Tibial artery (tissue), 4 donors: ENCODE results near the gene OLIG1.

Experiments
- DNase-seq, 2 donors: peaks; one replicate each; pipeline ENCODE4 v3.0.0-alpha.2; 2019
- H3K27ac ChIP-seq, 2 donors: fragments of 200-600 bp; sonication (generic) in 1 of 2; 1 replicate in 1 of 2; 2 replicates in 1 of 2; pipeline ENCODE4 v1.5.1; 2018 to 2019; ENCODE audit warnings: mild to moderate bottlenecking in 1 of 2
- H3K27me3 ChIP-seq, 2 donors: fragments of 200-600 bp; sonication (generic) in 1 of 2; one replicate each; pipeline versions ENCODE4 v1.5.1 to v1.6.0; 2016 to 2019
- H3K36me3 ChIP-seq, 3 donors: fragments of 200-600 bp; sonication (generic) in 2 of 3; one replicate each; pipeline ENCODE4 v1.5.1; 2016 to 2019; ENCODE audit warnings: mild to moderate bottlenecking in 2 of 3
- H3K4me1 ChIP-seq, 4 donors: fragments of 200-600 bp; sonication (generic) in 2 of 4; 1 replicate in 3 of 4; 2 replicates in 1 of 4; pipeline ENCODE4 v1.5.1; 2016 to 2019
- H3K4me3 ChIP-seq, 2 donors: fragments of 200-600 bp; sonication (generic) in 1 of 2; 1 replicate in 1 of 2; 2 replicates in 1 of 2; pipeline ENCODE4 v1.5.1; 2018 to 2019; ENCODE audit warnings: mild to moderate bottlenecking in 2 of 2
- H3K9me3 ChIP-seq, 3 donors: fragments of 200-600 bp; sonication (generic) in 1 of 3; one replicate each; pipeline ENCODE4 v1.5.1; 2016 to 2019
- intact Hi-C: fragments of 100-400 bp; cut with DNase I; formaldehyde crosslinking; loops from one replicate; pipeline ENCODE4 v1.15.0; 2023; ENCODE audit warnings: low total_unique reads
- TF ChIP-seq, protein P1 (sequence below), 2 experiments: fragments of 200-600 bp in 1 of 2; fragments of 450-650 bp in 1 of 2; IDR thresholded peaks; one replicate each; pipeline ENCODE4 v1.5.1; 2017 to 2019; ENCODE audit warnings: antibody characterized with exemption in 2 of 2, mild to moderate bottlenecking in 1 of 2, moderate library complexity in 1 of 2

OLIG1 gene

DNA sequence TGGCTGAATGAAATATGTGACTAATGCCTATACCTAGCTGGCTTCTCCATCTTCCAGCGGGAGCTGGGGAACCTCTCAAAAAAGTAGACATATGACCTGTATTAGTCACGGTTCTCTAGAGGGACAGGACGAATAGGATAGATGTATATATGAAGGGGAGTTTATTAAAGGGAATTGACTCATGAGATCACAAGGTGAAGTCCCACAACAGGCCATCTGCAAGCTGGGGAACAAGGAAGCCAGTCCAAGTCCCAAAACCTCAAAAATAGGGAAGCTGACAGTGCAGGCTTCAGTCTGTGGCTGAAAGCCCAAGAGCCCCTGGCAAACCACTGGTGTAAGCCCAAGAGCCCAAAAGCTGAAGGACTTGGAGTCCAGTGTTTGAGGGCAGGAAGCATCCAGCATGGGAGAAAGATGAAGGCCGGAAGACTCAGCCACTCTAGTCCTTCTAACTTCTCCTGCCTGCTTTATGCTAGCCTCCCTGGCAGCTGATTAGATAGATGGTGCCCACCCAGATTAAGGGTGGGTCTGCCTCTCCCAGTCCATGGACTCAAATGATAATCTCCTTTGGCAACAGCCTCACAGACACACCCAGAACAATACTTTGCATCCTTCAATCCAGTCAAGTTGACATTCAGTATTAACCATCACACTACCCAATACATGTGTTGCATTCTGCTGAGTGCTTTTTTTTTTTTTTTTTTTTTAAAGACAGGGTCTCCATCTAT lies 19.6 kb downstream of the OLIG1 start:
- TF ChIP-seq, protein P1, sequence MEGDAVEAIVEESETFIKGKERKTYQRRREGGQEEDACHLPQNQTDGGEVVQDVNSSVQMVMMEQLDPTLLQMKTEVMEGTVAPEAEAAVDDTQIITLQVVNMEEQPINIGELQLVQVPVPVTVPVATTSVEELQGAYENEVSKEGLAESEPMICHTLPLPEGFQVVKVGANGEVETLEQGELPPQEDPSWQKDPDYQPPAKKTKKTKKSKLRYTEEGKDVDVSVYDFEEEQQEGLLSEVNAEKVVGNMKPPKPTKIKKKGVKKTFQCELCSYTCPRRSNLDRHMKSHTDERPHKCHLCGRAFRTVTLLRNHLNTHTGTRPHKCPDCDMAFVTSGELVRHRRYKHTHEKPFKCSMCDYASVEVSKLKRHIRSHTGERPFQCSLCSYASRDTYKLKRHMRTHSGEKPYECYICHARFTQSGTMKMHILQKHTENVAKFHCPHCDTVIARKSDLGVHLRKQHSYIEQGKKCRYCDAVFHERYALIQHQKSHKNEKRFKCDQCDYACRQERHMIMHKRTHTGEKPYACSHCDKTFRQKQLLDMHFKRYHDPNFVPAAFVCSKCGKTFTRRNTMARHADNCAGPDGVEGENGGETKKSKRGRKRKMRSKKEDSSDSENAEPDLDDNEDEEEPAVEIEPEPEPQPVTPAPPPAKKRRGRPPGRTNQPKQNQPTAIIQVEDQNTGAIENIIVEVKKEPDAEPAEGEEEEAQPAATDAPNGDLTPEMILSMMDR (IDR thresholded peaks at IDR 0.05), result no peak
- Histone ChIP-seq H3K4me3 (no peak overlapping the region), H3K27ac (no peak overlapping the region), H3K27me3 (peaks cover 0 to 8% of the 10 kb centered on the region in 2 donors), H3K36me3 (no peaks in the 10 kb centered on the region), H3K9me3 (no peaks in the 10 kb centered on the region), H3K4me1 (peaks cover 0 to 14% (median 2%) of the 10 kb centered on the region in 4 donors)
- intact Hi-C loops, result no loop called here
- peak in 1 of 2 donors; percentile 52 for DNase-seq

DNA sequence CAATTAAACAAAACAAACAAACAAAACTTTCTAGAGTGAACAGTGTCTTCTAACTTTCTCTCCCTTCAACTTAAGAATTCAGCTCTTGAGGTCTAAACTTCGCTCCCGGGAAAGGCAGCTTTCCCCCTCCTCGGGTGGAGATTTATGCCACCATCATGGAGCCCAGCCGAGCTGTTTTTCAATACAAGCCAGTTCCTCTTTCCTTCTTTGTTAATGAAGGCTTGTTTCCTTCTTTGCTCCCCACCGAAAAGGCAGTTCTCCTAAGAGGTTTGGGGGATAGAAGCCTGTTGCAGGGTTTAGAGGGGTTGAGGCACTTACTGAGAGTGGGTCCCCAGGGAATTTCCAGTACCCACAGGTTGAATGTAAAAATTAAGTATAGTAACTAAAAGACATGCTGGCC lies 26.5 kb downstream of the OLIG1 start:
- no peaks in the 10 kb centered on the region for H3K36me3 ChIP-seq
- no peak overlapping the region for H3K4me3 ChIP-seq
- H3K27me3 ChIP-seq, result peaks cover 0 to 21% of the 10 kb centered on the region in 2 donors
- TF ChIP-seq, protein P1 (IDR thresholded peaks at IDR 0.05), result no peak
- no peaks in the 10 kb centered on the region for H3K9me3 ChIP-seq
- intact Hi-C loops, result no loop called here
- DNase-seq, result no peak
- no peaks in the 10 kb centered on the region for H3K4me1 ChIP-seq
- no peak overlapping the region for H3K27ac ChIP-seq

- no peaks in the 10 kb centered on the region for H3K9me3 ChIP-seq
- H3K27me3 ChIP-seq, result peaks cover 0 to 37% of the 10 kb centered on the region in 2 donors
- no peak overlapping the region for H3K27ac ChIP-seq
- no peak overlapping the region for H3K4me3 ChIP-seq
- intact Hi-C loops, result no loop called here
- H3K36me3 ChIP-seq, result no peaks in the 10 kb centered on the region
- no peak for DNase-seq
- no peaks in the 10 kb centered on the region for H3K4me1 ChIP-seq
- TF ChIP-seq, protein P1 (IDR thresholded peaks at IDR 0.05), result no peak
These were observed 29.2 kb downstream of the OLIG1 start for GRCh38 chr21:33099131-33099530.

GRCh38 chr21:33101300-33101911 lies 31.5 kb downstream of the OLIG1 start:
- Histone ChIP-seq H3K36me3 (no peaks in the 10 kb centered on the region), H3K4me1 (no peaks in the 10 kb centered on the region), H3K27me3 (peaks cover 0 to 39% of the 10 kb centered on the region in 2 donors), H3K27ac (no peak overlapping the region), H3K9me3 (no peaks in the 10 kb centered on the region), H3K4me3 (no peak overlapping the region)
- DNase-seq, result no peak
- intact Hi-C loops, result no loop called here
- TF ChIP-seq, protein P1 (IDR thresholded peaks at IDR 0.05), result no peak

GRCh38 chr21:33105088-33105487 lies 35.1 kb downstream of the OLIG1 start:
- intact Hi-C loops, result no loop called here
- no peak for DNase-seq
- no peak overlapping the region for H3K27ac ChIP-seq
- no peaks in the 10 kb centered on the region for H3K9me3 ChIP-seq
- no peaks in the 10 kb centered on the region for H3K36me3 ChIP-seq
- H3K4me1 ChIP-seq, result peaks cover 0 to 5% (median 0%) of the 10 kb centered on the region in 4 donors
- TF ChIP-seq, protein P1 (IDR thresholded peaks at IDR 0.05), result no peak
- peaks cover 0 to 54% of the 10 kb centered on the region in 2 donors for H3K27me3 ChIP-seq
- no peak overlapping the region for H3K4me3 ChIP-seq
